Activated CD8-positive, alpha-beta memory T cell treated with anti-CD3 and anti-CD28 coated beads for 48 hours (primary cell): ENCODE data around the gene TMEM101.
"Not testable (repeated sequence)": the region's sequence is repeated elsewhere in the genome, so short reads cannot be mapped to it uniquely, and the experiment has no call there.

Experiments
- DNase-seq, 3 experiments: peaks; one replicate each; pipeline ENCODE4 v3.0.0-alpha.2; 2020; ENCODE audit warnings: low read depth in 2 of 3, low spot score in 2 of 3

Gene TMEM101

GRCh38 chr17:44000871-44001460 is 13.8 kb downstream of the TMEM101 start:
- DNase-seq: no peak

GRCh38 chr17:44000141-44000860 is 14.5 kb downstream of the TMEM101 start:
- DNase-seq: no peak

- DNase-seq: no peak
Observed at GRCh38 chr17:43999024-43999423, 15.7 kb downstream of the TMEM101 start.

GRCh38 chr17:43998552-43998951 is 16.2 kb downstream of the TMEM101 start:
- no peak for DNase-seq

GRCh38 chr17:43997180-43997579 is 17.6 kb downstream of the TMEM101 start:
- DNase-seq: not testable (repeated sequence)

GRCh38 chr17:43995150-43995471 is 19.7 kb downstream of the TMEM101 start:
- DNase-seq: no peak

- DNase-seq: peak in 2 of 3 experiments; percentile 55 to 61
Observed at GRCh38 chr17:43994272-43995149, 20.3 kb downstream of the TMEM101 start.

GRCh38 chr17:43992641-43993040 is 22.1 kb downstream of the TMEM101 start:
- no peak for DNase-seq

- no peak for DNase-seq
Observed at GRCh38 chr17:43988301-43988700, 26.5 kb downstream of the TMEM101 start.

GRCh38 chr17:43987131-43988021 is 27.4 kb downstream of the TMEM101 start:
- no peak for DNase-seq

GRCh38 chr17:43986225-43986981 is 28.4 kb downstream of the TMEM101 start:
- no peak for DNase-seq

GRCh38 chr17:43984521-43984920 is 30.2 kb downstream of the TMEM101 start:
- DNase-seq: no peak

GRCh38 chr17:43983515-43984411 is 31.0 kb downstream of the TMEM101 start:
- no peak for DNase-seq

GRCh38 chr17:43983196-43983514 is 31.6 kb downstream of the TMEM101 start:
- DNase-seq: no peak

- DNase-seq: no peak
Observed at GRCh38 chr17:43982171-43982570, 32.6 kb downstream of the TMEM101 start.

GRCh38 chr17:43979671-43980070 is 35.1 kb downstream of the TMEM101 start:
- DNase-seq: no peak

GRCh38 chr17:43979011-43979410 is 35.8 kb downstream of the TMEM101 start:
- DNase-seq: no peak

GRCh38 chr17:43978078-43978477 is 36.7 kb downstream of the TMEM101 start:
- DNase-seq: no peak
